AG10803 (cell line): ENCODE measurements around the gene SHC2.
"Not testable (repeated sequence)": the region's sequence is repeated elsewhere in the genome, so short reads cannot be mapped to it uniquely, and the experiment has no call there.

Experiments used
- DNase-seq: peaks from one replicate; pipeline ENCODE4 v3.0.0; 2010; ENCODE audit warnings: low read depth
- H3K4me3 ChIP-seq: 2 replicates; pipeline ENCODE4 v1.5.1; 2011; ENCODE audit warnings: mild to moderate bottlenecking, low read length, control low read depth
- CTCF ChIP-seq: conservative IDR thresholded peaks from 2 replicates; pipeline ENCODE4 v1.5.1; 2011; ENCODE audit warnings: mild to moderate bottlenecking, low read length, control low read depth, inconsistent platforms

SHC2 gene

GRCh38 chr19:398719-399118 is 62.1 kb downstream of the SHC2 start:
- no peak for TF ChIP-seq CTCF
- no peak overlapping the region for H3K4me3 ChIP-seq
- DNase-seq, result no peak

GRCh38 chr19:397941-398706 is 62.7 kb downstream of the SHC2 start:
- no peak overlapping the region for H3K4me3 ChIP-seq
- DNase-seq, result no peak
- no peak for TF ChIP-seq CTCF

GRCh38 chr19:397321-397720 is 63.5 kb downstream of the SHC2 start:
- H3K4me3 ChIP-seq, result no peak overlapping the region
- TF ChIP-seq CTCF, result no peak
- DNase-seq, result no peak

- H3K4me3 ChIP-seq, result no peak overlapping the region
- no peak for DNase-seq
- no peak for TF ChIP-seq CTCF
Measured at GRCh38 chr19:395467-395866, 65.4 kb downstream of the SHC2 start.

- H3K4me3 ChIP-seq, DNase-seq: not testable (repeated sequence)
Measured at GRCh38 chr19:394857-395256, 66.0 kb downstream of the SHC2 start.

DNA sequence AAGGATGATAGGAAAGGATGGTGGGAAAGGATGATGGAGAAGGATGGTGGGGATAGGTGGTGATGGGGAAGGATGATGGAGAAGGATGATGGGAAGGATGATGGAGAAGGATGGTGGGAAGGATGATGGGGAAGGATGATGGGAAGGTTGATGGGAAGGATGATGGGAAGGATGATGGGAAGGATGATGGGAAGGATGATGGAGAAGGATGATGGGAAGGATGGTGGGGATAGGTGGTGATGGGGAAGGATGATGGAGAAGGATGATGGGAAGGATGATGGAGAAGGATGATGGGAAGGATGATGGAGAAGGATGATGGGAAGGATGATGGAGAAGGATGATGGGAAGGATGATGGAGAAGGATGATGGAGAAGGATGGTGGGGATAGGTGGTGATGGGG is 67.3 kb downstream of the SHC2 start:
- not testable (repeated sequence) for DNase-seq, H3K4me3 ChIP-seq

- no peak for DNase-seq
- TF ChIP-seq CTCF, result no peak
Measured at GRCh38 chr19:392375-392970, 68.4 kb downstream of the SHC2 start.

DNA sequence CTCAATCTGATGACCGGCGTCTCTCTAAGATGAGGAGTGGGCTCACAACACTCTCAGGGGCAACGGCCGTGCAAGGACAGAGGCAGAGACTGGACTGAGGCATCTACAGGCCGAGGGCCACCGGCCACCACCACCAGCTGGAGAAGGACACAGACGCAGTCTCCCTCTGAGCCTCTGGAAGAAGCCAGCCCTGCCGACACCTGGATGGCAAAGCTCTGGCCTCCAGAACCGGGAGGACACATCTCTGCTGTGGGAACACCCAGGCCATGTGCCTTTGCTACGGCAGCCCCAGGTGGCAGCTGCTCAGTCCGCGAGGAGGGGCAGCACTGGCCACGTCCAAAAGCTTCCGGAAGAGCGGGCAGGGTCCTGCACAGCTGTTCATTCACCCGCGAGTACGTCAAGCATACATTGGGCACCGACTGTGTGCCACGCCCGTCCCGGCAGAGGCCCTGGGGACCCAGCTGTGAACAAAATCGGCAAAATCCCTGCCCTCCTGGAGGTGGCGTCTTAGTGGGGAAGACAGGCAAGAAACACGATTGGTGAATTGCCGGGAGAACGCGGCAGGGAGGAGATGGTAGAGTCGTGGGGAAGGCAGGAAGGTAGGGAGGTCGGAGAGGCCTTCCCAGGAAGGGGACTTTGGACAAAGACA is 69.0 kb downstream of the SHC2 start:
- no peak for TF ChIP-seq CTCF
- no peak overlapping the region for H3K4me3 ChIP-seq
- no peak for DNase-seq

More at GRCh38 chr19:392375-392970, 68.4 kb downstream of the SHC2 start:
- no peak overlapping the region for H3K4me3 ChIP-seq
